T-cell (primary cell): ENCODE measurements around the gene GRIK4. TPM values are rescaled to one million over a fixed set of nuclear protein-coding genes. Genes with fewer than 3 reads are reported as not detected.

Source experiments
- ATAC-seq, 4 experiments: fragments of 200-7000 bp in 3 of 4; fragments of 150-1000 bp in 1 of 4; cut with Tn5 transposase; replicated peaks in 1 of 4; 1 replicate in 3 of 4; 2 replicates in 1 of 4; pipeline ENCODE4 v1.10.0; 2021; ENCODE audit warnings: moderate library complexity in 3 of 4, mild to moderate bottlenecking in 2 of 4, moderate number of reproducible peaks in 1 of 4
- CTCF ChIA-PET, 2 donors: fragments of 300-600 bp; sonication (Branson Sonifier 250); formaldehyde crosslinking; loops; one replicate each; lab custom pipeline; 2022; ENCODE audit warnings: antibody characterized with exemption in 2 of 2; lab: Charles Lee
- POLR2A ChIA-PET, 2 donors: fragments of 300-600 bp; sonication (Branson Sonifier 250); formaldehyde crosslinking; loops; one replicate each; lab custom pipeline; 2022; ENCODE audit warnings: antibody characterized with exemption in 2 of 2; lab: Charles Lee
- DNase-seq, 35 experiments: peaks; one replicate each; pipeline versions ENCODE4 v3.0.0 to v3.0.0-alpha.2; 2013 to 2023
- H3K27ac ChIP-seq: one replicate; pipeline ENCODE4 v1.5.1; 2013; ENCODE audit warnings: low read length
- H3K27me3 ChIP-seq, 2 experiments: replicated peaks in 1 of 2; 1 replicate in 1 of 2; 2 replicates in 1 of 2; pipeline versions ENCODE4 v1.6.1 to v1.7.0; 2013; ENCODE audit warnings: low read length in 1 of 2, mixed read lengths in 1 of 2; ENCODE audit not compliant: control insufficient read depth in 2 of 2, insufficient read depth in 2 of 2; ENCODE audit errors: extremely low read depth in 1 of 2
- H3K36me3 ChIP-seq, 2 donors: 1 replicate in 1 of 2; 2 replicates in 1 of 2; pipeline versions ENCODE4 v1.6.1 to v1.7.0; 2013; ENCODE audit warnings: low read length in 1 of 2; ENCODE audit not compliant: control insufficient read depth in 2 of 2, insufficient read depth in 1 of 2; ENCODE audit errors: extremely low read depth in 1 of 2
- H3K4me1 ChIP-seq, 2 experiments: 1 replicate in 1 of 2; 2 replicates in 1 of 2; pipeline versions ENCODE4 v1.6.1 to v1.7.0; 2013; ENCODE audit warnings: low read length in 2 of 2, mixed read lengths in 1 of 2; ENCODE audit not compliant: insufficient read depth in 2 of 2, control insufficient read depth in 1 of 2; ENCODE audit errors: extremely low read depth in 1 of 2
- H3K4me3 ChIP-seq, 2 donors: 1 replicate in 1 of 2; 2 replicates in 1 of 2; pipeline versions ENCODE4 v1.5.1 to v1.7.0; 2013; ENCODE audit warnings: mild to moderate bottlenecking in 2 of 2, low read length in 1 of 2, moderate library complexity in 1 of 2; ENCODE audit not compliant: control insufficient read depth in 1 of 2; ENCODE audit errors: extremely low read depth in 1 of 2
- H3K9me3 ChIP-seq: 2 replicates; pipeline ENCODE4 v1.7.0; 2013
- H3K27ac Mint-ChIP-seq, 2 donors: one replicate each; pipeline ENCODE4 v1.8.0; 2020 to 2021; ENCODE audit warnings: mild to moderate bottlenecking in 2 of 2, mixed read lengths in 2 of 2
- H3K27me3 Mint-ChIP-seq, 2 donors: one replicate each; pipeline ENCODE4 v1.8.0; 2021 to 2022; ENCODE audit warnings: mixed read lengths in 2 of 2
- H3K36me3 Mint-ChIP-seq: one replicate; pipeline ENCODE4 v1.8.0; 2021; ENCODE audit warnings: mixed read lengths
- H3K4me1 Mint-ChIP-seq, 3 donors: one replicate each; pipeline ENCODE4 v1.8.0; 2020 to 2022; ENCODE audit warnings: mixed read lengths in 3 of 3, mild to moderate bottlenecking in 1 of 3
- H3K4me3 Mint-ChIP-seq, 3 donors: one replicate each; pipeline ENCODE4 v1.8.0; 2020 to 2022; ENCODE audit warnings: mild to moderate bottlenecking in 3 of 3, mixed read lengths in 3 of 3, moderate library complexity in 3 of 3
- H3K9me3 Mint-ChIP-seq, 3 donors: one replicate each; pipeline ENCODE4 v1.8.0; 2020 to 2022; ENCODE audit warnings: mixed read lengths in 3 of 3
- WGBS: methylation state at CpG from one replicate; pipeline ENCODE4 v1.1.5; 2013; ENCODE audit warnings: missing lambda C conversion rate; ENCODE audit not compliant: insufficient coverage; 5-methylcytosine and 5-hydroxymethylcytosine counted together
- total RNA-seq, 35 experiments: library from RNA in 6 of 35; stranded (reverse) in 6 of 35; fragments of 120-200 nt in 1 of 35; gene quantifications; one replicate each; pipeline versions ENCODE4 v1.2.1 to v1.2.4 and lab custom pipeline; 2013 to 2026

GRIK4 gene
- total RNA-seq, 5 donors from 2014 or later (not counting 1 experiment from before 2014, with no cell fraction given), result 0.09 TPM; not detected in 4

DNA sequence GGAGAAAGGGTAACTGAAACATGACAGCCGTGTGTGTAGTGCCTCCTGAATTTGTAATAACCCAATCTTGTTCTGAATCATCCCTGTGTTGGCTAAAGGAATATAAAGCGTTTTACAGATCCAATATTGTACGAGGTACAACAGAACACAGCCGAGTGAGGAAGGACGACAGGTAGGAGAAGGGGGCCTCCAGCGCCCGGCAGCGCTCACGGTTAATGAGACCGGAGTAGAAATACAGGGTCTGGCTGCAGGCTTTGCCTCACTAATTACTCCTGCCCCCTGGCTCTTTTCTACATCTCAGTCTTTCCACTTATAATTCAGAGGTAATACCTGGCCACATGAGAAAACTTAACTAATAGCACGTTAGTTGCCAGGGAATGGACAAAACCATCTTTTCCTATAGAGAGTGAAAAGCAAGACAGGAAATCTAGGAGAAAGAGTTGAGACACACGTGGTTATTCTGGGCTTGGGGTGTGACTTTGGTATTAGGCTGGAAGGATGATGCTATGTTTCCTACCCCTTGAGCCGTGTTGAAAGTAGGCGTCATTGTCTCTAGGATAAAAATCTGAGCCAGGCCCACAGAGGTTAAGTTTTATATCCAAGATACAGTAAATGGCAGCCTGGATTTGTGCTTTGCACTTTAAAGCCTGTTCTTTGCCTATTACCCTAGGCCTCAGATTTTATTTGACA lies 54.1 kb downstream of the GRIK4 start:
- H3K4me1 Mint-ChIP-seq, result peaks cover 0 to 4% (median 0%) of the 10 kb centered on the region in 3 donors
- WGBS, result 63% methylated on average over 5 of the region's 14 CpGs
- no peaks in the 10 kb centered on the region for H3K36me3 ChIP-seq
- H3K9me3 ChIP-seq, result no peaks in the 10 kb centered on the region
- H3K4me1 ChIP-seq, result no peaks in the 10 kb centered on the region
- DNase-seq, result no peak
- no peaks in the 10 kb centered on the region for H3K36me3 Mint-ChIP-seq
- no peaks in the 10 kb centered on the region for H3K9me3 Mint-ChIP-seq
- peaks cover 2 to 47% of the 10 kb centered on the region in 2 experiments for H3K27me3 ChIP-seq
- no peak for ATAC-seq
- no peak overlapping the region for H3K4me3 Mint-ChIP-seq
- peaks cover 47 to 58% of the 10 kb centered on the region in 2 donors for H3K27me3 Mint-ChIP-seq
- no peak overlapping the region for H3K27ac ChIP-seq
- H3K27ac Mint-ChIP-seq, result no peak overlapping the region
- ChIA-PET CTCF (no interaction called here), POLR2A (no interaction called here)
- no peak overlapping the region for H3K4me3 ChIP-seq

DNA sequence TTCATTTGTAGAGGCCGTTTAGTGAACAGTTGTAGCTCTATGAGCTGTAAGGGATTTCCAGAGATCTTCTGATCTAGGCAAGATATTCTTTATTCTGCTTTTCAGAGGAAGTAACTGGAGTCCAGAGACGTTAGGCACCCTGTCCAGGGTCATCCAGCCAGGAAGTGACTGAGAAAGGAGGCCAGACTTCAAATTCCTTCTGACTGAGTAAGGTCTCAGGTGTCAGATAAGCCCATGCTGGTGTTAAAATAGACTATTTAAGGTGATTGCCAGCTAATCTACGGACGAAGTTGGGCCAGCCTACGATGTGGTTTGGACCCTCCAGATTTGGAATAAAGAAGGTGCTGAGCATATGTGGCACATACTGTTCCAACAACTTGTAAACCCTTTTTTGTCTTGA lies 54.6 kb downstream of the GRIK4 start:
- H3K36me3 ChIP-seq, result no peaks in the 10 kb centered on the region
- CTCF ChIA-PET, result no interaction called here
- H3K27me3 ChIP-seq, result peaks cover 2 to 46% of the 10 kb centered on the region in 2 experiments
- Mint-ChIP-seq H3K4me3 (no peak overlapping the region), H3K36me3 (no peaks in the 10 kb centered on the region), H3K27ac (no peak overlapping the region), H3K9me3 (no peaks in the 10 kb centered on the region), H3K27me3 (peaks cover 50 to 58% of the 10 kb centered on the region in 2 donors), H3K4me1 (peaks cover 0 to 4% (median 0%) of the 10 kb centered on the region in 3 donors)
- POLR2A ChIA-PET, result no interaction called here
- H3K27ac ChIP-seq, result no peak overlapping the region
- DNase-seq (no peak), ATAC-seq (no peak)
- no peaks in the 10 kb centered on the region for H3K9me3 ChIP-seq
- H3K4me1 ChIP-seq, result no peaks in the 10 kb centered on the region
- 65% methylated on average over 5 of the region's 5 CpGs for WGBS
- H3K4me3 ChIP-seq, result no peak overlapping the region

DNA sequence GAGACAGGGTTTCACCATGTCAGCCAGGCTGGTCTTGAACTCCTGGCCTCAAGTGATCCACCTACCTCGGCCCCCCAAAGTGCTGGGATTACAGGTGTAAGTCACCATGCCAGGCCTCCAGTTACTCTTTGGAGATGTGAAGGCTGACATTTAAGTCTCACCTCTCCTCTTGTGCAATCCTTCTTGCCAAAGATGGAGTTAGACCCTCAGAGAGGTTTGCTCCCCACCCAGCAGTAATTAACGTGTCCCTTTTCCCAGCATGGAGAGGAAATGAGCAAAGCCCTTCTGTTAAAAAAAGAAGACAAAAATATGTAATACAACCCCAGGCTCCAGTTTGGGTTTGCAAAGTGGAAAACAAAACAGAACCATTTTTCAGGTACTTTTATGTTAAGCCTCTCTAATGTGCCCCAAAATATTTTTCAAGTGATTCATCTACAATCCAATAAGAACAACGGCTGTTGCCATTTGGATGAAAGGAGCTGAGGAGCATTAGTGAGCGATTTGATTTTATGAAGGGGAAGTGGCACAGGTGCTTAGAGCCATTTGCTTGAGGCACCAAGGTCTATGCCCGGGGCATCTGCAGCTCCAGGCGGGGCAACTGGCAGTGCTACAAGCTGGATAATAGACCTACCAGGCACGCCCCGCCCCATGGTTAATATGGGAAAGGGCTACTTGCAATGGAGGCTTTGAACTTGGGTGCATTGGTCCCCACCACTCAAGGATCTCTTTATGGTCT lies 57.2 kb downstream of the GRIK4 start:
- H3K4me1 Mint-ChIP-seq, result peaks cover 0 to 4% (median 0%) of the 10 kb centered on the region in 3 donors
- no peak for DNase-seq
- 100% methylated on average over 2 of the region's 8 CpGs for WGBS

DNA sequence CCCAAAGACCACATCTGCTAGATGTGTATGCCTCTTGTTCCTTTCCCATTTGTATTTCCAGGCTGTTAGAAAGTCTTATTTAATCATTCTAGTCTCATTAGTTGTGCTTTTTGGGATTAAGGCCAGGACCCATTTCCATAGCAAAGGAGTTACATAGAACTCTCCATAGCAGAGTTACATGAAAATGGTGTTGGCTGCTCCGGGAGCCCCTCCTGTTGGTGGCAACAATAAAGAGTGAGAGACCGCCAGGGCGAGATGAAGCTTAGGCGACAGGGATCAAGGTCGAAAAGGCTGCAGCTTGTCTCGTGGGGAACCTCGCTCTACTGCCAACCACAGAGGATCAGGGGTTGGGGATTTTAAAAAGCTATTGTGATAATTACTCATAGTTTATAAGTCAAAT lies 58.3 kb downstream of the GRIK4 start:
- ATAC-seq (no peak), DNase-seq (no peak)
- Mint-ChIP-seq H3K9me3 (no peaks in the 10 kb centered on the region), H3K36me3 (no peaks in the 10 kb centered on the region), H3K4me1 (peaks cover 0 to 4% (median 0%) of the 10 kb centered on the region in 3 donors), H3K27me3 (peaks cover 37 to 55% of the 10 kb centered on the region in 2 donors), H3K27ac (no peak overlapping the region), H3K4me3 (no peak overlapping the region)
- CTCF ChIA-PET, result interaction anchor here in 1 of 2 donors (0.6 kb wide), 1 partner anchor 135 kb away, joined by 5 read pairs; no protein-coding TSS in a partner anchor
- peaks cover 2 to 31% of the 10 kb centered on the region in 2 experiments for H3K27me3 ChIP-seq
- 71% methylated on average over 1 of the region's 7 CpGs for WGBS
- no peaks in the 10 kb centered on the region for H3K9me3 ChIP-seq
- no peak overlapping the region for H3K27ac ChIP-seq
- H3K36me3 ChIP-seq, result no peaks in the 10 kb centered on the region
- H3K4me1 ChIP-seq, result no peaks in the 10 kb centered on the region
- H3K4me3 ChIP-seq, result no peak overlapping the region
- POLR2A ChIA-PET, result no interaction called here

More for the DNA sequence above, 57.2 kb downstream of the GRIK4 start:
- no peak overlapping the region for H3K4me3 ChIP-seq
- CTCF ChIA-PET, result no interaction called here
- no peak for ATAC-seq
- Mint-ChIP-seq H3K36me3 (no peaks in the 10 kb centered on the region), H3K27me3 (peaks cover 38 to 48% of the 10 kb centered on the region in 2 donors), H3K9me3 (no peaks in the 10 kb centered on the region), H3K27ac (no peak overlapping the region), H3K4me3 (no peak overlapping the region)
- H3K27me3 ChIP-seq, result peaks cover 2 to 38% of the 10 kb centered on the region in 2 experiments
- no peak overlapping the region for H3K27ac ChIP-seq
- no peaks in the 10 kb centered on the region for H3K4me1 ChIP-seq
- POLR2A ChIA-PET, result no interaction called here
- no peaks in the 10 kb centered on the region for H3K36me3 ChIP-seq
- H3K9me3 ChIP-seq, result no peaks in the 10 kb centered on the region

DNA sequence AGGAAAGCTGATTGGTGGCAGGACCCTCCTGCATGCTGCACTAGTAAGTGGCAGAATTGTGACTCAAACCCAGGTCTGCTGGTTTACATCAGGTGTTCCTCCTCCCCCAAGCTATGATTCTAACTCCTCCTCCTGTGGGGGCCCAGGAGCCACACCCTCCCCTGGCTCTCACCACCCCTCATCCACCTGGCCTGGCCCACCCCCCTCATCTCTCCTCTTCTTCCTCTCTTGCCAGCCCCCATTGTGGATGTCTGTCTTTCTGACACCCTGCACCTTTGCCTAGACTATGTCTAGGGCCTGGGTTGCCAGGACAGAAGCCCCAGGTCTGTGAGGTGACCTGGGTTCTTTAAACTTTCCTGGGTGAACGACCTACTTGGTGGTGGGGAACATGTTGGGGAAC lies 59.9 kb downstream of the GRIK4 start:
- no peaks in the 10 kb centered on the region for H3K9me3 ChIP-seq
- Mint-ChIP-seq H3K27ac (no peak overlapping the region), H3K4me1 (no peaks in the 10 kb centered on the region), H3K4me3 (no peak overlapping the region), H3K9me3 (no peaks in the 10 kb centered on the region), H3K36me3 (no peaks in the 10 kb centered on the region), H3K27me3 (peaks cover 30 to 44% of the 10 kb centered on the region in 2 donors)
- ATAC-seq, result no peak
- ChIA-PET POLR2A (no interaction called here), CTCF (no interaction called here)
- H3K36me3 ChIP-seq, result no peaks in the 10 kb centered on the region
- peaks cover 0 to 37% of the 10 kb centered on the region in 2 experiments for H3K27me3 ChIP-seq
- H3K4me1 ChIP-seq, result no peaks in the 10 kb centered on the region
- DNase-seq, result no peak
- no CpG with 5 or more reads among the region's 1 CpG for WGBS
- no peak overlapping the region for H3K27ac ChIP-seq
- no peak overlapping the region for H3K4me3 ChIP-seq

DNA sequence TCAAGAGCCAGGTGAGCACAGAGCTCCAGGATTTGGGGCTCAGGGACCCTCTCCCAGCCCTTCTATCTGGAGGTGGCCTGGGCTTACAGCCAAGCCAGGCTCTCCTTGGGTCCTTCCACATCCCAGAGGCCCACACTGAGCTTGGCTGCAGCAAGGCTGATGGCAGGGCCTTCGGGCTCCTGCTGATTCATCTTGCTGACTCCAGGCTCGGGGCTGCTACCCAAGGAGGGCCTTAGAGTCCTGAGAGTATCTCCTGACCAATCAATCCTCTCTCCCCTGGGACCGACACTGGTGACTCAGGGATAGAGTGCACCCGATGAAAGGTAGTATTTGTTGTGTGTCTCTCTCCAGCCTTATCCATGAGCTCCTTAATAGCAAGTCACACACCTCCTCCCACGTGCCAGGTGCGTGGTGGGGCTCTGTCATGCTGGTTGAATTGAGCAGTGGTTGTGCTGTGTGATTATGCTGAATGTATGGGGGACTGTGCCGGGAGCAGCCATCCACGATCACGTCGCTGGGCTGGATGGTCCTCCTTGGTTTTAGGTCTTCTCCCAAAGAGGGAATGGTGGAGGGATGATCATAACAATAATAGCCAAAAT lies 62.3 kb downstream of the GRIK4 start:
- Mint-ChIP-seq H3K4me1 (no peaks in the 10 kb centered on the region), H3K36me3 (no peaks in the 10 kb centered on the region), H3K27me3 (peaks cover 25 to 43% of the 10 kb centered on the region in 2 donors), H3K9me3 (no peaks in the 10 kb centered on the region), H3K27ac (no peak overlapping the region), H3K4me3 (no peak overlapping the region)
- Histone ChIP-seq H3K9me3 (no peaks in the 10 kb centered on the region), H3K27me3 (peaks cover 0 to 38% of the 10 kb centered on the region in 2 experiments), H3K27ac (no peak overlapping the region), H3K4me3 (no peak overlapping the region), H3K4me1 (no peaks in the 10 kb centered on the region), H3K36me3 (no peaks in the 10 kb centered on the region)
- ChIA-PET CTCF (no interaction called here), POLR2A (no interaction called here)
- DNase-seq (no peak), ATAC-seq (no peak)
- WGBS, result 20% methylated on average over 1 of the region's 10 CpGs
